ENCODE results near the gene ARHGEF11.

Gene ARHGEF11

DNA sequence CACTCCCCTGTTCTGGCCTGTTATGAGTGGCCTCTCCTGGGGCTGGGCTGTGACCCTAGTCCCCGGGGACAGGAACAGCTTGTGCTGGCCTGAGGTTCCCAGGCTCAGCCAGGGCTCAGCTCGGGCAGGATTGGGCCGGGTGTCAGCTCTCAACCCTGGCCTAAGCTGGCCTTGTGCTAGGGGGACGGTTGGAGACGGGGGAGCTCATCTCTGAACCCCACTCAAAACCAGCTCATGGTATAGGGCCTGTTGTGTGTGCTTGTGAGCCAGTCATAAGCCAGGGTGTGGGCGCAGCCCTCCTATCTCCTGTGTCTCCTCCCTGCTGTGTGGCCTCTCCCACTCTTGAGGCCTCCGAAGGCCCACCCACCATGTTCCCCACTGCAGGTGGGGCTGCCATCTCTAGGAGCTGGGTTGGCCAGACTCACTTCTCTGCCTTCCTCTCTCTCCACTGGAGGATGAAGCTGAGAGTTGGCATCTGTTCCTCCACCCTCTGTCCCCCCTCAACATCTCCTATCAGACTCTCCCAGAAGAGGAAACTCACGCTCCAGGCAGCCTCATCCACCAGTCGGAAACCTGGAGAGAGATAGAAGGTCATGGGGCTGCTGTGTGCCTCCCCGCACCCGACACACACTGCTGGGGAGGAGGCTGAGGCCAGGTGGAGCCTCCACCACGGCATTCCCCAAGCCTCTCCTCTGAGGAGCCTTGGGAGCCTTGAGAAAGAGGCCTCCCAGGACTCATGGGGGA, 150.7 kb downstream of the ARHGEF11 start:
- no peak for DNase-seq (ENCODE audit: low spot score)

DNA sequence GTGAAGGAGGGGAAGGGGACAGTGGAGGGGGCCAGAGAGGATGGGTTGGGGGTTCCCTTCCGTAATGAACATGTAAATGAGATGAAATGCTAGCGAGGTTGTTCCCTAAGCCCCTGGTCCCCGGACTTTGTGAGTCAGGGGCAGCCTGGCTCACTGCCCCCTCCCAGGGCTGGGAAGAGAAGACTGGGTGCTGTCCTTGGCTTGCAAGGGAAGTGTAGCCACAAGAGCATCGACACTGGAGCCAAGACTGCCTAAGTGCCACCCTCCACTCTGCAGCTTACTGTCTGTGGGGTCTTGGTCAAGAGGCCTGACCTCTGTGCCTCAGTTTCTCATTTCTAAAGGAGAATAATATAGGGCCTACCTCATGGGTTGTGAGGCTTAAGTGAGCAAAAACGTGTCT, 151.5 kb downstream of the ARHGEF11 start:
- DNase-seq (ENCODE audit: low spot score), result no peak

DNA sequence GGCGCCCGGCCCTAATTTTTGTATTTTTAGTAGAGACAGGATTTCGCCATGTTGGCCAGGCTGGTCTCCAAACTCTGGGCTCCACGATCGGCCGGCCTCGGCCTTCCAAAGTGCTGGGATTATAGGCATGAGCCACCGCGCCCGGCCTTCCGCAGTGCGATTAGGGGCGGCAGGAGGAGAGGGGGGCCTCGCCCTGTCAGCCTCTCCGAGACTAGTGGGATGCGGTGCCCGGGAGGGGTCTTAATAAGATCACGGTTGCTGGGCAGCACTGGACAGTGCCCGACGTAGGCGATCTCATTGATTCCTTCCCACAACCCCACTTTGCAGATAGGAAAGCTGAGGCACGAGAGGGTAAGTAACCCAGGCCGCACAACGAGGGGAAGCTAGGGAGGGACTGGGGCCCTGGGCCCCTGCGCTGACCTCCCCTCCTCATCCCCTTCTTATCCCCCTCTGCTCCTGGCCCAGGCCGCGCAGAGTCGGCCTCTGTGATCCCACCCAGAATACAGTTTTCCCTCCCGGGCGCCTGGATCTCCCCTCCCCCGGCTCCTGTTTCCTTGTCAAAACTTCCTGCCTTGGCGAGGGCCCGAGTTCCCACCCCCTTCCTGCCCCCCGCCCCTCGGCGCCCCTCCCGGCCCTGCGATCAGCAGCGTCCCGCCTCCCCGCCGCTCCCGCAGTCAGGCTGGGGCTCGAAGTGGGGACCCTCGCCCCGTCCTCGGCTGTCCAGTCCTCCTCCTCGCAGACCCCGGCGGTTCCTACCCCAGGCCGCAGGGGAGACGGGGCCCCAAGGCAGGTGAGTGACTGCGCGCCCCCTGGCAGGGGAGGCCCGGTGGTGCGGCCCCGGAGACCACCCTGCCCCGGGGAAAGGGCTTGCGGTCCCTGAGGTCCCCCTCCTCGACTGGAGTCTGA, 152.2 kb downstream of the ARHGEF11 start, which contains the start of gene PEAR1:
Gene PEAR1, plus strand, starts transcription at position 671 of the 906 bp plus-strand sequence. CDS start 10,209 bp downstream, outside the sequence.
- DNase-seq (ENCODE audit: low spot score), result peak; percentile 74

DNA sequence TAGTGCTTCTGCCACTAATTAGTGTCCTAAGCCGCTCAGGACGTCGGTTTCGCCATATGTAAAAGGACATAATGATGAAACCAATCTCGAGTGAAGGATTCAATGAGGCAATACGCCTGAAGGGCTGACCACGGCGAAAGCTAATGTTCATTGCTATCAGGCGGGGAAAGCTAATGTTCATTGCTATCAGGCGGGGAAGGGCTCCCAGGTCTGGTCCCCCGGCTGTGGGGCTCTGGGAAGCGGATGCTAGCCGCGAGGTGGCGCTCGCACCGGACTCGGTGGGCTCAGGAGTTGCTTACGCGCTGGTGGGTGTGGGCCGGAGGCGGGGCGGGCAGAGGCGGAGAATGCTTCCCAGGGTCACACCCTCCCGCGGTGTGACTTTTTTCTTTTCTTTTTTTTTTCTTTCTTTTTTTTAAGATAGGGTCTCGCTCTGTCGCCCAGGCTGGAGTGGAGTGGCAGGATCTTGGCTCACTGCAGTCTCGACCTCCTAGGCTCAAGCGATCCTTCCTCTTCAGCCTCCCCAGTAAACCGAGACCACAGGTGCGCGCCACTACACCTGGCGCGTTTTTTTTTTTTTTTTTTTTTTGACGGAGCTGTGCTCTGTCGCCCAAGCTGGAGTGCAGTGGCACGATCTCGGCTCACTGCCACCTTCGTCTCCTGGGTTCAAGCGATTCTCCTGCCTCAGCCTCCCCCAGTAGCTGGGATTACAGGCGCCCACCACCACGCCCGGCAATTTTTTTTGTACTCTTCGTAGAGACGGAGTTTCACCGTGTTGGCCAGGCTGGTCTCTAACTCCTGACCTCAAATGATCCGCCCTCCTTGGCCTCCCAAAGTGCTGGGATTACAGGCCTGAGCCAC, 153.1 kb downstream of the ARHGEF11 start:
- peak; percentile 87 for DNase-seq (ENCODE audit: low spot score)

DNA sequence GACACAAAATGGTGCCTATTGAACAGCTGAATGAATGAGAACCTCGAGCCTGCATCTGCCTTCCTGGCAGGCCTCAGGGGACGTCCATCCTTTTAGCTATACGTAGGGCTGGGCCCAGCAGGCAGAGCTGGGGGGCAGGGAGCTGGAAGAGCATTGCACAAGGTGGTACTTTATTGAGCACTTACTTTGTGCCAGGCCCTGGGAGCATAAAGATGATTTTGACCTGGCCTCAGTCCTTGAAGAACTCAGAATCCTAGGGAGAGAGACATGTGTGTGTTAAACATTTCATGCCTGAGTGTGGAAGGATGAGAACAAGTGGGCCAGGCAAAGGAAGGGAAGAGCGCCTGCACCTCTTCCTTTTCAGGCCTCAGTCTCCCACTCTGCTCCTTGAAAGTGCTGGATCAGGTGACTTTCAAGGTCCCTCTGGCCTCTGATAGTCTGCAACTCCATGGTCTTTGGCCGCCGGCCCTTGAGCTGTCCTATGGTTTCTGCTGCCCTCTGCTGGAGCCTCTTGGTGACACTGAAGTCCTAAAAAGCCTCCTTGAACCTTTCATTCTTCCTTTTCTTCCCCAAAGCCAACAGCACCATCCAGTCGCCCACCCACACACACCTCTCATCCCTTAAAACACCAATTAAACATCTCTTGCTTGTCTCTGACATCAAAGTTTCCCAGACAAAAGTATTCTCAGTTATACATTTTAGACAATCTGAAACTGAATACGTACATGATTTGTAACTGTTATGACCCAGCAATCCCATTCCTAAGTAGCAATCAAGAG, 155.6 kb downstream of the ARHGEF11 start:
- DNase-seq (ENCODE audit: low spot score), result peak; percentile 75

DNA sequence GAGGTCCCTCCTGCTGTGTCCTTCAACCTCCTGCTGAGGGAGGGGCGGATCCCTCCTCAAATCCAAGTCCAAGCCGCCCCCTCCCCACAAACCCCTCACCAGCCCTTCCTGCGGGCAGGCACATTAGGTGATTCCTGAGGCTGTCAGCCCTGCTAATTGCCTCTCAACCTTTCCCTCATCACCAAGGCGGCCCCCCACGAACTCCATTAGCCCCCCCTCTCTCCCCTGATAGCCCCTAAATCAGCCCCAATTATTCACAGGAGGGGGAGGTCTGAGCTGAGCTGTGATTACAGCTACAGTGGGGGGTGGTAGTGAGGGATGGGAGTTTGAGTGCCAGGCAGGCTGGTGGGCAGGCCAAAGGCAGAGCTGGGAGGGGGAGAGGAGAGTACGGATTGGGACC, 157.8 kb downstream of the ARHGEF11 start:
- no peak for DNase-seq (ENCODE audit: low spot score)

DNA sequence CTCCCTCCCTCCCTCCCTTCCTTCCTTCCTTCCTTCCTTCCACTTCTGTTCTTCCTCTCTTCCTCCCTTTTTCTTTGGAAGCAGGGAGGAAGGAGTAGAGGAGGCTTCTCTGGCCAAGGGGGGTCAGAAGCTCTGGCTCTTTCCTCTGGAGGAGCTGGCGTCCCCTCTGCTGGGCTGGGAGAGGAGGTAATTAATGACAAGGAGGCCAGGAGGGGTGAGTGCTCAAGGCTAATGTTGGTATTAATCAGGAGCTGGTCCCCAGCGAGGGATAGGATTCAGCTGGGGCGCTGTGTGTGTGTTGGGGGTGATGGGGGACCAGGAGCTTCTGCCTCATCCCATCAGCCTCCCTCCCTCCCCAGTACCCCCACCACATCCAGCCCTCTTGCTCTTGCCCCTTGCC, 158.2 kb downstream of the ARHGEF11 start:
- DNase-seq (ENCODE audit: low spot score), result no peak

DNA sequence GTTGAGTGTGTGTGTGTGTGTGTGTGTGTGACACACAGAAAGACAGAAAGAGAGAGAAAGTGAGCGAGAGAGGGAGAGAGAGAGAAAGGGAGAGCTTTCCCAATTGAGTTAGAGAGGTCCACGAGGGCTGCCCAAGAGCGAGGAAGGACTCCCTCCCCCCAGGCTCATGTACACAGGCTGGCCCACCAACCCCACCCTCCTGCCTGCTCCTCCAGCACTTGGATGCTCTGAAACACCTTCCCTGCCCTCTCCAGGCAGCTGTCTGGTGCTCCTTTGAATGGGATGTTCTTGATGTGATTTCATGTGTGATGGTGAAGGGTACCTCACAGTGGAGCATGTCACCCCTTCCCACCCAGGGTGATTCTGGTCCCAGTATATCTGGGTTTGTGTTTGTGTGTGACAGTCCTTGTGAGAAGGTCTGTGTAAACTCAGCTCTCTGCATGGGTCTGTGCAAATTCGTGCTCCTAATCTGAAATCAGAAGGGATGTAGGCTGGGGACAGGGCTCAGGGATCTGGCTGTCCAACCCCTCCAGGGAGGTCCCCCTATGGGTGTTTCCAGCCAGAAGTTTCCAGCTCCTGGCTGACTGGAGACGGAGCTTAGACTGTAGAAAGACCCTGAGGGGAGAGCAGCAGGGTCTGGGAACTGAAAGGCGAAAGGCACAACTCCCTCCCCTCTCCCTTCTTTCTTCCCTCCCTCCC, 158.8 kb downstream of the ARHGEF11 start:
- no peak for DNase-seq (ENCODE audit: low spot score)

DNA sequence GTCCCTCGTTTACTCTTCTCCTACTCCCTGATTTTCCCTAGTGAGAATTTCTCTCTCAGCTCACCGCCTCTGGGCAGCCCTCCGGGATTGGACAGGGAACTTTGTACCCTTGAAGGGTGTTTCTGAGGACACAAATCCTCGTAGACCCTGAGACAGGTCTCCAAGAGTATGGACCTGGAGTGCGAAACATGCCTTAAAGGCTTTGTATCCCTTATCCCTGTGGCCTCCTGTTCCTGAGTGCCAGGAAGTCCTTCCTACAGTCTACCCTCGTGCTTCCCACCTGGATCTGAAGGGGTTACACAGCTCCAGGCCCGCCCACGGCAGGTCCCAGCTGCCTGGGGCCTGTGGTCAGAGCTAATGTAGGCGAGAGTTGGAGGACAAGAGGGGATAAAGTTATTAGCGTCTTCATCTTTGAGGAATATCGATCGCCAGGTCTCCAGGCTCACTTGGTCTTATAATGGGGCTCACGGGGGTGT, 159.6 kb downstream of the ARHGEF11 start:
- DNase-seq (ENCODE audit: low spot score), result no peak

DNA sequence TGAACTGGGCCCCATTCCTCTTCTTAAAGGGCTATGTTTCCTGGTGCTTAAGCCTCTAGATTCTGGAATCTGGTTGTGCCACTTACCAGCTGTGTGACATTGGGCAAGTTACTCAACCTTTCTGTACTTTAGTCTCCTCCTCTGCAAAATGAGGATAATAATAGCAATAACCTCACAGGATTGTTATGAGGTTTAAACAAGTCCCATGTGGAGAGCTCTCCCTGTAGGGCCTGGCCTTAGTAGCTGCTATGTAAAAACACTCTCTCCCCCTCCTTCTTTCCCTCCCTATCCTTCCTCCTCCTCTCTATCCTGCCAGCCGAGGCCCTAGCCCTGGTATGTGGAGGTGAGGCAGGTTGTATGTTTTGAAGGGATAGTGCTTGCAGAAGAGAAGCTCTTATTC, 160.2 kb downstream of the ARHGEF11 start:
- DNase-seq (ENCODE audit: low spot score), result no peak
